Vagina (tissue), 2 donors: ENCODE data around the gene CCDC57. TPM values are rescaled to one million over a fixed set of nuclear protein-coding genes. Genes with fewer than 3 reads are reported as not detected.
A peak's percentile ranks its signal among the peaks of the same experiment; 100 is the strongest.
"Not testable (repeated sequence)": the region's sequence is repeated elsewhere in the genome, so short reads cannot be mapped to it uniquely, and the experiment has no call there.

Experiments used
- DNase-seq, 2 donors: peaks; one replicate each; pipeline ENCODE4 v3.0.0-alpha.2; 2017; ENCODE audit errors: extremely low spot score in 2 of 2
- H3K27ac ChIP-seq: fragments of 200-600 bp; sonication (generic); one replicate; pipeline ENCODE4 v1.5.1; 2019
- H3K27me3 ChIP-seq: fragments of 200-600 bp; sonication (generic); one replicate; pipeline ENCODE4 v1.5.1; 2019
- H3K36me3 ChIP-seq, 2 donors: fragments of 200-600 bp; sonication (generic); one replicate each; pipeline ENCODE4 v1.5.1; 2017 to 2019
- H3K4me1 ChIP-seq: fragments of 200-600 bp; sonication (generic); one replicate; pipeline ENCODE4 v1.5.1; 2019
- H3K4me3 ChIP-seq, 2 donors: fragments of 200-600 bp; sonication (generic); 1 replicate in 1 of 2; 2 replicates in 1 of 2; pipeline ENCODE4 v1.5.1; 2016 to 2019
- H3K9me3 ChIP-seq: fragments of 200-600 bp; sonication (generic); one replicate; pipeline ENCODE4 v1.5.1; 2019
- CTCF ChIP-seq, 3 experiments: fragments of 450-650 bp in 2 of 3; fragments of 200-600 bp in 1 of 3; sonication (generic) in 1 of 3; IDR thresholded peaks; one replicate each; pipeline ENCODE4 v1.5.1; 2017 to 2019; ENCODE audit warnings: antibody characterized with exemption in 3 of 3, mild to moderate bottlenecking in 2 of 3, moderate library complexity in 2 of 3
- POLR2A ChIP-seq, 2 donors: fragments of 450-650 bp; IDR thresholded peaks; one replicate each; pipeline ENCODE4 v1.6.1; 2017; ENCODE audit warnings: antibody characterized with exemption in 2 of 2, mild to moderate bottlenecking in 2 of 2, moderate library complexity in 2 of 2
- POLR2AphosphoS5 ChIP-seq, 2 donors: sonication (generic); formaldehyde crosslinking; IDR thresholded peaks; one replicate each; pipeline ENCODE4 v1.9.0; 2017; ENCODE audit warnings: antibody characterized with exemption in 2 of 2, mild to moderate bottlenecking in 2 of 2, low read depth in 1 of 2; ENCODE audit not compliant: insufficient read depth in 1 of 2
- intact Hi-C: fragments of 100-400 bp; cut with DNase I; formaldehyde crosslinking; loops from one replicate; pipeline ENCODE4 v1.15.1; 2023
- total RNA-seq: library from RNA; depleted of rRNA; stranded (reverse); fragments of >200 nt; gene quantifications from one replicate; pipeline ENCODE4 v1.2.3, GENCODE V29; 2016

The CCDC57 gene
- total RNA-seq, 1 donor from 2014 or later: 26.5 TPM

DNA sequence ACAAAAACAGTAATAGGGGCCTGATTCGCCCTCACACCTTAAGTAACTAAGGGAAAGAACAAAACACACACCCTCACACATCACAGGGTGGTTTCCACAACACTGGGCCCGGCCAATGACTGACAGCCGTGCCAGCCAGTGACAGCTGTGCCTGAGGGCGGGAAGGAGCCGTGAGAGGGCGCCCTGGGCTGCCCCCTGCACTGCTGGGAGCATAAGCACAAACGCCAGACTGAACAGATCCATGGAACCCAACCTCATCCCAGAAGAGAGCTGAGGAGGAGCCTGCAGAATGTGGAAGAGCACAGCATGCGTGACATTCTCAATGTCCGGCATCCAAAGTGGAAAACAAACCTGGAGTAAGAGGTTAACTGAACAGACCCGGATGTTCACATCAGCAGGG, 44.8 kb upstream of the CCDC57 start:
- no peaks in the 10 kb centered on the region for H3K27me3 ChIP-seq
- no peak overlapping the region for H3K4me3 ChIP-seq
- H3K27ac ChIP-seq: no peak overlapping the region
- DNase-seq: no peak
- peaks cover 5 to 82% of the 10 kb centered on the region in 2 donors for H3K36me3 ChIP-seq
- intact Hi-C loops: no loop called here
- TF ChIP-seq CTCF (IDR thresholded peaks at IDR 0.05): no peak
- TF ChIP-seq POLR2A (IDR thresholded peaks at IDR 0.05): no peak
- TF ChIP-seq POLR2AphosphoS5 (IDR thresholded peaks at IDR 0.05; ENCODE audit: insufficient read depth in 1 of 2, low read depth in 1 of 2): no peak
- no peaks in the 10 kb centered on the region for H3K4me1 ChIP-seq
- H3K9me3 ChIP-seq: no peaks in the 10 kb centered on the region

GRCh38 chr17:82256242-82256885, 43.7 kb upstream of the CCDC57 start:
- Histone ChIP-seq H3K36me3 (peaks cover 3 to 82% of the 10 kb centered on the region in 2 donors), H3K27ac (no peak overlapping the region), H3K4me1 (no peaks in the 10 kb centered on the region), H3K4me3 (no peak overlapping the region), H3K27me3 (no peaks in the 10 kb centered on the region), H3K9me3 (no peaks in the 10 kb centered on the region)
- DNase-seq: no peak
- intact Hi-C loops: no loop called here
- TF ChIP-seq POLR2A (IDR thresholded peaks at IDR 0.05) (no peak), CTCF (IDR thresholded peaks at IDR 0.05) (no peak), POLR2AphosphoS5 (IDR thresholded peaks at IDR 0.05; ENCODE audit: insufficient read depth in 1 of 2, low read depth in 1 of 2) (no peak)

DNA sequence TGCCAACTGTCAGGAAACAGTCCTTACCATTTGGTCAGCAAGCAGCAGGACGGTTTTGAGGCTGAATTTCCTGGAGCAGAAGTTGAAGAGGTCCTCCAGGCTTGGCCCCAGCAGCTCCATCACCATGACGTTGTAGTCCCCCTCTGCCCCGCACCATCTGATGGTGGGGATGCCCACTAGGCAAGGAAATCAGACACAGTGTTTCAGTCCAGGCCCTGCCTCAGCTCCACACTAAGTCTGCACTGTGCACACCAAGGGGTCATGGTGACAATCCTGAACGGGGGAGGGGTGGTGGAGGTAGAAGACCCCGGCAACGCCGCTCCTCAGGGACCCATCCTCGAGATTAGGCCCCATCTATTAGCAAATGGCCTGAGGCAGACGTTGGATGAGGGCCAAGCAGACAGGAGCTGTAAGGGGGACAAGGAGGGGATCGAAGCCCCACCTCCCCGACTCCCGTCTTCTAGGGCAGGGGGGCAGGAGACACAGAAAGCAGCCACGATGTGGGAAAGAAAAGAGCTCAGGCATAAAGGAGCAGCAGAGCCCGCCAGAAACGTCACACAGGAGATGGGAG, 42.8 kb upstream of the CCDC57 start:
- Histone ChIP-seq H3K9me3 (no peaks in the 10 kb centered on the region), H3K27ac (no peak overlapping the region), H3K4me3 (no peak overlapping the region), H3K36me3 (peaks cover 0 to 82% of the 10 kb centered on the region in 2 donors), H3K4me1 (no peaks in the 10 kb centered on the region), H3K27me3 (no peaks in the 10 kb centered on the region)
- TF ChIP-seq POLR2AphosphoS5 (IDR thresholded peaks at IDR 0.05; ENCODE audit: insufficient read depth in 1 of 2, low read depth in 1 of 2) (peak in 1 of 2 donors; percentile 24), CTCF (IDR thresholded peaks at IDR 0.05) (no peak)
- intact Hi-C loops: no loop called here
- DNase-seq: no peak

GRCh38 chr17:82254746-82255145, 42.1 kb upstream of the CCDC57 start:
- H3K4me3 ChIP-seq, DNase-seq, H3K9me3 ChIP-seq, H3K27me3 ChIP-seq, H3K27ac ChIP-seq, intact Hi-C loops, H3K4me1 ChIP-seq: not testable (repeated sequence)
- peaks cover 0 to 83% of the 10 kb centered on the region in 2 donors for H3K36me3 ChIP-seq

DNA sequence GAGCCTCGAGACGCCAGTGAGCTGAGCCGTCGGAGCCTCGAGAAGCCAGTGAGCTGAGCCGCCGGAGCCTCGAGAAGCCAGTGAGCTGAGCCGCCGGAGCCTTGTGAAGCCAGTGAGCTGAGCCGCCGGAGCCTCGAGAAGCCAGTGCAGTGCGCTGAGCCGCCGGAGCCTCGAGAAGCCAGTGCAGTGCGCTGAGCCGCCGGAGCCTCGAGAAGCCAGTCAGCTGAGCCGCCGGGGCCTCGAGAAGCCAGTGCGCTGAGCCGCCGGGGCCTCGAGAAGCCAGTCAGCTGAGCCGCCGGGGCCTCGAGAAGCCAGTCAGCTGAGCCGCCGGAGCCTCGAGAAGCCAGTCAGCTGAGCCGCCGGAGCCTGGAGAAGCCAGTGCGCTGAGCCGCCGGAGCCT, 41.5 kb upstream of the CCDC57 start:
- H3K4me3 ChIP-seq, H3K4me1 ChIP-seq, intact Hi-C loops, H3K9me3 ChIP-seq, DNase-seq, H3K27me3 ChIP-seq, H3K27ac ChIP-seq: not testable (repeated sequence)
- peaks cover 0 to 83% of the 10 kb centered on the region in 2 donors for H3K36me3 ChIP-seq

DNA sequence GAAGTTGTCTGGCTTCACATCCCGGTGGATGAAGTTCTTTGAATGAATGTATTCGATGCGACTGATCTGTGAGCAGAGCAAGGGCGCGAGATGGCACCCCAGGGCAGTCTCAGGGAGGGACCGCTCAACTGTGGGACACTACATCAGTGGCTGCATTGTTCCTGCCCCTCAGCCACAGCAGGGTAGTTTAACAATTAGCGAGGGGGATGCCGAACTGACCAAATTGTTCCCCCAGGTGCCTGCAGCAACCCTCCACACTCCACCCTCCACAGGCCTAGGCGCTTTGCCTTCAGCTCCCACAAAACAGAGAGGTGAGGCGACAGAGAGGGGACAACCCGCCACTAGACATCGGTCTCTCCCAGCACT, 40.5 kb upstream of the CCDC57 start:
- Histone ChIP-seq H3K4me1 (peaks cover 1% of the 10 kb centered on the region), H3K27me3 (no peaks in the 10 kb centered on the region), H3K36me3 (peaks cover 0 to 85% of the 10 kb centered on the region in 2 donors), H3K4me3 (no peak overlapping the region), H3K9me3 (no peaks in the 10 kb centered on the region), H3K27ac (no peak overlapping the region)
- TF ChIP-seq CTCF (IDR thresholded peaks at IDR 0.05) (no peak), POLR2AphosphoS5 (IDR thresholded peaks at IDR 0.05; ENCODE audit: insufficient read depth in 1 of 2, low read depth in 1 of 2) (no peak), POLR2A (IDR thresholded peaks at IDR 0.05) (no peak)
- no peak for DNase-seq
- intact Hi-C loops: no loop called here
